B cell (primary cell): ENCODE data around the gene DSN1. TPM values are rescaled to one million over a fixed set of nuclear protein-coding genes. Genes with fewer than 3 reads are reported as not detected.

Experiments
- ATAC-seq: fragments of 200-7000 bp; cut with Tn5 transposase; one replicate; pipeline ENCODE4 v1.10.0; 2021; ENCODE audit warnings: low read depth, mild to moderate bottlenecking, moderate number of reproducible peaks, moderate library complexity
- CTCF ChIA-PET: fragments of 350-600 bp; sonication (Branson Sonifier 250); formaldehyde crosslinking; loops from one replicate; lab custom pipeline; 2021; ENCODE audit warnings: antibody characterized with exemption, inconsistent platforms; lab: Charles Lee
- POLR2A ChIA-PET: fragments of 350-600 bp; sonication (Branson Sonifier 250); formaldehyde crosslinking; loops from one replicate; lab custom pipeline; 2021; ENCODE audit warnings: antibody characterized with exemption; lab: Charles Lee
- DNase-seq: peaks from one replicate; pipeline ENCODE4 v3.0.0; 2013
- H2AFZ ChIP-seq: 2 replicates; pipeline ENCODE4 v1.6.1; 2012; ENCODE audit warnings: mild to moderate bottlenecking, low read depth, low read length; ENCODE audit not compliant: insufficient read depth, poor library complexity, severe bottlenecking
- H3K27ac ChIP-seq, 2 donors: 1 replicate in 1 of 2; 2 replicates in 1 of 2; pipeline ENCODE4 v1.5.1; 2012 to 2013; ENCODE audit warnings: low read length in 2 of 2, mild to moderate bottlenecking in 2 of 2, moderate library complexity in 1 of 2
- H3K27me3 ChIP-seq, 4 experiments: fragments of 200-600 bp in 1 of 4; sonication (generic) in 1 of 4; replicated peaks in 1 of 4; 1 replicate in 2 of 4; 2 replicates in 2 of 4; pipeline versions ENCODE4 v1.6.1 to v1.7.0; 2013 to 2016; ENCODE audit warnings: low read length in 3 of 4, mild to moderate bottlenecking in 2 of 4, mixed read lengths in 1 of 4, moderate library complexity in 1 of 4; ENCODE audit not compliant: insufficient read depth in 4 of 4, control insufficient read depth in 3 of 4; ENCODE audit errors: control extremely low read depth in 1 of 4
- H3K36me3 ChIP-seq, 2 experiments: replicated peaks in 1 of 2; 1 replicate in 1 of 2; 2 replicates in 1 of 2; pipeline versions ENCODE4 v1.6.1 to v1.7.1; 2013; ENCODE audit warnings: low read length in 1 of 2; ENCODE audit not compliant: insufficient read depth in 2 of 2, control insufficient read depth in 1 of 2; ENCODE audit errors: control extremely low read depth in 1 of 2, extremely low read depth in 1 of 2
- H3K4me1 ChIP-seq, 2 donors: fragments of 200-600 bp in 1 of 2; sonication (generic) in 1 of 2; 1 replicate in 1 of 2; 2 replicates in 1 of 2; pipeline versions ENCODE4 v1.5.1 to v1.6.1; 2013 to 2017; ENCODE audit warnings: low read length in 2 of 2; ENCODE audit not compliant: control insufficient read depth in 2 of 2, insufficient read depth in 2 of 2
- H3K4me2 ChIP-seq: replicated peaks from 2 replicates; pipeline ENCODE3; 2012; ENCODE audit warnings: mild to moderate bottlenecking, low read depth, low read length; ENCODE audit not compliant: poor library complexity, severe bottlenecking
- H3K4me3 ChIP-seq, 5 experiments: fragments of 200-600 bp in 1 of 5; sonication (generic) in 1 of 5; 1 replicate in 3 of 5; 2 replicates in 2 of 5; pipeline versions ENCODE4 v1.5.1 to v1.7.0; 2011 to 2016; ENCODE audit warnings: low read length in 4 of 5, mild to moderate bottlenecking in 4 of 5, low read depth in 2 of 5, control low read depth in 1 of 5, moderate library complexity in 1 of 5; ENCODE audit not compliant: insufficient read depth in 1 of 5; ENCODE audit errors: control extremely low read depth in 1 of 5, extremely low read depth in 1 of 5
- H3K79me2 ChIP-seq: fragments of 200-600 bp; sonication (generic); one replicate; pipeline ENCODE4 v1.6.0; 2016; ENCODE audit warnings: low read length; ENCODE audit not compliant: control insufficient read depth, insufficient read depth
- H3K9ac ChIP-seq: fragments of 200-600 bp; sonication (generic); 2 replicates; pipeline ENCODE4 v1.6.1; 2017; ENCODE audit warnings: mild to moderate bottlenecking, low read length, moderate library complexity
- H3K9me3 ChIP-seq, 3 donors: one replicate each; pipeline versions ENCODE4 v1.6.1 to v1.7.1; 2013; ENCODE audit warnings: low read length in 2 of 3; ENCODE audit not compliant: control insufficient read depth in 2 of 3, insufficient read depth in 1 of 3; ENCODE audit errors: control extremely low read depth in 1 of 3
- H4K20me1 ChIP-seq: 2 replicates; pipeline ENCODE4 v1.6.0; 2012; ENCODE audit warnings: mild to moderate bottlenecking, low read length; ENCODE audit not compliant: insufficient read depth, control insufficient read depth, poor library complexity, severe bottlenecking
- H3K27ac Mint-ChIP-seq: one replicate; pipeline ENCODE4 v1.8.0; 2021; ENCODE audit warnings: mixed read lengths
- H3K27me3 Mint-ChIP-seq: one replicate; pipeline ENCODE4 v1.8.0; 2021; ENCODE audit warnings: mixed read lengths
- H3K4me1 Mint-ChIP-seq: one replicate; pipeline ENCODE4 v1.8.0; 2021; ENCODE audit warnings: mixed read lengths
- H3K4me3 Mint-ChIP-seq: one replicate; pipeline ENCODE4 v1.8.0; 2021; ENCODE audit warnings: mixed read lengths
- H3K9me3 Mint-ChIP-seq: one replicate; pipeline ENCODE4 v1.8.0; 2022; ENCODE audit warnings: mixed read lengths; ENCODE audit not compliant: insufficient read depth
- EZH2 ChIP-seq: IDR thresholded peaks from 2 replicates; pipeline ENCODE4 v1.6.1; 2012; ENCODE audit warnings: borderline replicate concordance, low read depth, mild to moderate bottlenecking, moderate library complexity, low read length; ENCODE audit not compliant: insufficient read depth, poor library complexity, severe bottlenecking
- WGBS: methylation state at CpG from one replicate; pipeline ENCODE4 v1.1.5; 2013; ENCODE audit warnings: missing lambda C conversion rate; ENCODE audit not compliant: insufficient coverage; 5-methylcytosine and 5-hydroxymethylcytosine counted together
- intact Hi-C: fragments of 100-400 bp; cut with micrococcal nuclease; formaldehyde crosslinking; loops from one replicate; pipeline ENCODE4 v1.10.0; 2022
- polyA plus RNA-seq: library from polyadenylated mRNA; depleted of rRNA; stranded (reverse); fragments of >200 nt; gene quantifications from 2 replicates; pipeline ENCODE4 v1.2.3, GENCODE V29; 2012
- total RNA-seq, 2 donors: library from RNA; stranded (reverse); fragments of 120-200 nt in 1 of 2; gene quantifications; 1 replicate in 1 of 2; 2 replicates in 1 of 2; pipeline versions ENCODE4 v1.2.3 to v1.2.4, GENCODE V29; 2013 to 2022
- TF ChIP-seq, protein P1 (sequence below): fragments of 200-600 bp; IDR thresholded peaks from one replicate; pipeline ENCODE4 v1.8.0; 2022; ENCODE audit warnings: antibody characterized with exemption, mild to moderate bottlenecking

DSN1 gene
- total and polyA plus RNA-seq, 2 donors (not counting 1 experiment from before 2014, with no cell fraction given): 13.2 to 17.1 TPM

DNA sequence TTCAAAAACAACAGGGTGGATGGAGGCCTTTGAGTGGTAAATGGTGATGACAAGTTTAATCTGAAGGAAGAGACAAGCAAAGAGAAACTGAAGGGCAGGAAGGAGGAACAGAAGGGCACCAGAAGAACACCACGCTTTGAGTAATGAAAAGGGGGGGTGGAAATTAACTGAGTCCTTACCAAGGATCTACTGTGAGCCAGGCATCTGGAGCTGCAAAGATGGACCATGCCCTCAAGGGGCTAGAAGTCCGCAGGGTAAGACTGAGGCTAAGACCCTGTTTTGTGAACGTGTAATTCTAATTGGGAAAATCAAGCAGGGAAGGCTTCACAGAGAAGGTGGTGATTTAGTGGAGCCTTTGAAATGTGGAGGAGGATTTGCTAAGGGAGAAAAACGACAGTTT, 29.3 kb downstream of the DSN1 start:
- H3K4me1 ChIP-seq: peaks cover 12 to 13% of the 10 kb centered on the region in 2 donors
- H3K36me3 ChIP-seq: no peaks in the 10 kb centered on the region
- Mint-ChIP-seq H3K4me1 (peaks cover 21% of the 10 kb centered on the region), H3K27ac (peak overlapping the region; percentile 59), H3K9me3 (no peaks in the 10 kb centered on the region), H3K4me3 (peak overlapping the region; percentile 79), H3K27me3 (no peaks in the 10 kb centered on the region)
- POLR2A ChIA-PET: interaction anchor here (0.7 kb wide), 1 partner anchor 508 kb away, joined by 6 read pairs; the partner anchor contains the start of gene AAR2
- H3K79me2 ChIP-seq: peaks cover 9% of the 10 kb centered on the region
- WGBS: 100% methylated on average over 3 of the region's 4 CpGs
- CTCF ChIA-PET: interaction anchor here (0.5 to 4.0 kb wide), 9 partner anchors 10 to 238 kb away, joined by 3 to 27 read pairs (median 3); no protein-coding TSS in a partner anchor
- no peak overlapping the region for H3K27ac ChIP-seq
- DNase-seq (no peak), ATAC-seq (no peak)
- H3K4me3 ChIP-seq: no peak overlapping the region
- H3K9me3 ChIP-seq: no peaks in the 10 kb centered on the region
- H3K27me3 ChIP-seq: no peaks in the 10 kb centered on the region
- no peaks in the 10 kb centered on the region for H4K20me1 ChIP-seq
- no peak overlapping the region for H3K4me2 ChIP-seq
- H2AFZ ChIP-seq: no peak overlapping the region
- H3K9ac ChIP-seq: no peak overlapping the region
- TF ChIP-seq, protein P1, sequence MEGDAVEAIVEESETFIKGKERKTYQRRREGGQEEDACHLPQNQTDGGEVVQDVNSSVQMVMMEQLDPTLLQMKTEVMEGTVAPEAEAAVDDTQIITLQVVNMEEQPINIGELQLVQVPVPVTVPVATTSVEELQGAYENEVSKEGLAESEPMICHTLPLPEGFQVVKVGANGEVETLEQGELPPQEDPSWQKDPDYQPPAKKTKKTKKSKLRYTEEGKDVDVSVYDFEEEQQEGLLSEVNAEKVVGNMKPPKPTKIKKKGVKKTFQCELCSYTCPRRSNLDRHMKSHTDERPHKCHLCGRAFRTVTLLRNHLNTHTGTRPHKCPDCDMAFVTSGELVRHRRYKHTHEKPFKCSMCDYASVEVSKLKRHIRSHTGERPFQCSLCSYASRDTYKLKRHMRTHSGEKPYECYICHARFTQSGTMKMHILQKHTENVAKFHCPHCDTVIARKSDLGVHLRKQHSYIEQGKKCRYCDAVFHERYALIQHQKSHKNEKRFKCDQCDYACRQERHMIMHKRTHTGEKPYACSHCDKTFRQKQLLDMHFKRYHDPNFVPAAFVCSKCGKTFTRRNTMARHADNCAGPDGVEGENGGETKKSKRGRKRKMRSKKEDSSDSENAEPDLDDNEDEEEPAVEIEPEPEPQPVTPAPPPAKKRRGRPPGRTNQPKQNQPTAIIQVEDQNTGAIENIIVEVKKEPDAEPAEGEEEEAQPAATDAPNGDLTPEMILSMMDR: no peak
- TF ChIP-seq EZH2: no peak
- intact Hi-C loops: no loop called here

GRCh38 chr20:36742558-36742957, 31.0 kb downstream of the DSN1 start:
- Histone ChIP-seq H2AFZ (no peak overlapping the region), H3K4me1 (peaks cover 12 to 13% of the 10 kb centered on the region in 2 donors), H3K79me2 (peaks cover 19% of the 10 kb centered on the region), H3K36me3 (no peaks in the 10 kb centered on the region), H3K27me3 (no peaks in the 10 kb centered on the region), H3K9ac (no peak overlapping the region), H3K27ac (no peak overlapping the region), H4K20me1 (no peaks in the 10 kb centered on the region), H3K9me3 (no peaks in the 10 kb centered on the region), H3K4me3 (no peak overlapping the region), H3K4me2 (no peak overlapping the region)
- intact Hi-C loops: no loop called here
- TF ChIP-seq, protein P1: no peak
- TF ChIP-seq EZH2: no peak
- Mint-ChIP-seq H3K4me1 (peaks cover 21% of the 10 kb centered on the region), H3K9me3 (no peaks in the 10 kb centered on the region), H3K27ac (no peak overlapping the region), H3K4me3 (no peak overlapping the region), H3K27me3 (no peaks in the 10 kb centered on the region)
- DNase-seq: no peak
- ChIA-PET POLR2A (no interaction called here), CTCF (interaction anchor here (2.3 kb wide), 1 partner anchor 15 kb away, joined by 7 read pairs; no protein-coding TSS in a partner anchor)
- ATAC-seq: no peak
- WGBS: no CpG with 5 or more reads among the region's 2 CpGs
